Measurements from ENCODE around the gene TMED6. TPM values are rescaled to one million over a fixed set of nuclear protein-coding genes. Genes with fewer than 3 reads are reported as not detected.
"Not testable (repeated sequence)": the region's sequence is repeated elsewhere in the genome, so short reads cannot be mapped to it uniquely, and the experiment has no call there.

The TMED6 gene
- total and polyA plus RNA-seq, 2 donors (not counting 3 experiments of a cell fraction or from before 2014, with no cell fraction given), result 1.2 TPM; not detected in 1

- H3K4me2 ChIP-seq (ENCODE audit: insufficient read depth, low read length), result no peak overlapping the region
- no peak overlapping the region for H2AFZ ChIP-seq (ENCODE audit: low read depth, low read length)
- no peaks in the 10 kb centered on the region for H3K9me3 ChIP-seq (replicated peaks; ENCODE audit: control insufficient read depth, insufficient read depth, low read length)
- no peak overlapping the region for H3K9ac ChIP-seq (replicated peaks; ENCODE audit: extremely low read depth, insufficient read depth, low read length)
- H3K27ac ChIP-seq (ENCODE audit: insufficient read depth, low read depth, low read length), result no peak overlapping the region
- TF ChIP-seq MAX (IDR thresholded peaks at IDR 0.05; ENCODE audit: insufficient read depth, insufficient read length) (no peak), EZH2 (IDR thresholded peaks at IDR 0.05; ENCODE audit: borderline replicate concordance, low read depth, low read length, severe bottlenecking) (no peak), CTCF (IDR thresholded peaks at IDR 0.05; ENCODE audit: extremely low read depth in 1 of 2, insufficient read depth in 1 of 2, low read depth in 1 of 2, low read length in 2 of 2) (no peak), POLR2AphosphoS5 (IDR thresholded peaks at IDR 0.05; ENCODE audit: insufficient read depth, low read depth, low read length) (no peak)
- FAIRE-seq (no peak), DNase-seq (ENCODE audit: low read depth, low spot score) (no peak)
- dilution Hi-C loops (cut with MboI; ENCODE audit: extremely low pct_ligation_motif_present, low sequenced_read_pairs) (no loop called here), intact Hi-C loops (cut with micrococcal nuclease) (loop anchor here (10.0 kb wide), 1 partner anchor 453 kb away; the partner anchor contains the start of gene TANGO6)
- POLR2A ChIA-PET, result no interaction called here
- no peaks in the 10 kb centered on the region for H3K27me3 ChIP-seq (ENCODE audit: control insufficient read depth in 2 of 2, insufficient read depth in 2 of 2, low read length in 2 of 2)
- peaks cover 21% of the 10 kb centered on the region for H3K4me1 ChIP-seq (ENCODE audit: control insufficient read depth, extremely low read depth, insufficient read depth, low read length)
- peaks cover 6 to 9% of the 10 kb centered on the region in 2 experiments for H3K36me3 ChIP-seq (ENCODE audit: control insufficient read depth in 2 of 2, extremely low read depth in 1 of 2, insufficient read depth in 2 of 2, low read length in 2 of 2)
- H3K79me2 ChIP-seq (ENCODE audit: control insufficient read depth, insufficient read depth, low read length), result peaks cover 2% of the 10 kb centered on the region
- H4K20me1 ChIP-seq (replicated peaks; ENCODE audit: control insufficient read depth, extremely low read depth, insufficient read depth, low read length), result no peaks in the 10 kb centered on the region
- CTCF ChIA-PET, result no interaction called here
- no TSS peak for BruUV-seq (replicated peaks)
- H3K4me3 ChIP-seq (replicated peaks in 1 of 3; ENCODE audit: insufficient read depth in 1 of 3, low read depth in 1 of 3, low read length in 3 of 3), result no peak overlapping the region
- no peaks in the 10 kb centered on the region for H3K9me1 ChIP-seq (replicated peaks; ENCODE audit: control insufficient read depth, extremely low read depth, insufficient read depth, low read length)
Observed at GRCh38 chr16:69298261-69298660, 53.3 kb downstream of the TMED6 start.

- DNase-seq (ENCODE audit: low read depth, low spot score); POLR2A ChIA-PET; BruUV-seq (replicated peaks); H3K9ac ChIP-seq (replicated peaks; ENCODE audit: extremely low read depth, insufficient read depth, low read length); H3K4me3 ChIP-seq (replicated peaks in 1 of 3; ENCODE audit: insufficient read depth in 1 of 3, low read depth in 1 of 3, low read length in 3 of 3); H3K9me3 ChIP-seq (replicated peaks; ENCODE audit: control insufficient read depth, insufficient read depth, low read length); H3K9me1 ChIP-seq (replicated peaks; ENCODE audit: control insufficient read depth, extremely low read depth, insufficient read depth, low read length); H2AFZ ChIP-seq (ENCODE audit: low read depth, low read length); H3K27ac ChIP-seq (ENCODE audit: insufficient read depth, low read depth, low read length); dilution Hi-C loops (cut with MboI; ENCODE audit: extremely low pct_ligation_motif_present, low sequenced_read_pairs); H3K79me2 ChIP-seq (ENCODE audit: control insufficient read depth, insufficient read depth, low read length); H3K4me2 ChIP-seq (ENCODE audit: insufficient read depth, low read length); FAIRE-seq; H3K27me3 ChIP-seq (ENCODE audit: control insufficient read depth in 2 of 2, insufficient read depth in 2 of 2, low read length in 2 of 2); H4K20me1 ChIP-seq (replicated peaks; ENCODE audit: control insufficient read depth, extremely low read depth, insufficient read depth, low read length); H3K36me3 ChIP-seq (ENCODE audit: control insufficient read depth in 2 of 2, extremely low read depth in 1 of 2, insufficient read depth in 2 of 2, low read length in 2 of 2): not testable (repeated sequence)
- intact Hi-C loops (cut with micrococcal nuclease), result loop anchor here (10.0 kb wide), 1 partner anchor 452 kb away; the partner anchor contains the start of gene TANGO6
- H3K4me1 ChIP-seq (ENCODE audit: control insufficient read depth, extremely low read depth, insufficient read depth, low read length), result peaks cover 18% of the 10 kb centered on the region
- CTCF ChIA-PET, result interaction anchor here (0.7 to 2.1 kb wide), 3 partner anchors 12 to 146 kb away, joined by 3 to 6 read pairs (median 3); no protein-coding TSS in a partner anchor
Observed at GRCh38 chr16:69296771-69297170, 54.8 kb downstream of the TMED6 start.

Data from endothelial cell of umbilical vein (primary cell).